Measurements from ENCODE around the gene DOK7. TPM values are rescaled to one million over a fixed set of nuclear protein-coding genes. Genes with fewer than 3 reads are reported as not detected.

DOK7 gene
- total RNA-seq, 2 donors from 2014 or later, result 6.3 to 7.0 TPM

- Histone ChIP-seq H3K36me3 (replicated peaks in 1 of 2; ENCODE audit: insufficient read depth in 1 of 2, low read depth in 2 of 2) (no peaks in the 10 kb centered on the region), H3K4me1 (no peaks in the 10 kb centered on the region), H3K9me3 (no peaks in the 10 kb centered on the region), H3K4me3 (no peak overlapping the region), H3K27me3 (no peaks in the 10 kb centered on the region), H3K27ac (no peak overlapping the region)
- no peak for TF ChIP-seq POLR2A (IDR thresholded peaks at IDR 0.05)
- 86 to 91% methylated on average over 21 to 28 of the region's 28 CpGs for WGBS, 2 donors
- no peak for ATAC-seq
- DNase-seq, result no peak
- intact Hi-C loops (cut with DNase I), result no loop called here
These were observed 31.6 kb upstream of the DOK7 start for GRCh38 chr4:3431446-3431993.

DNA sequence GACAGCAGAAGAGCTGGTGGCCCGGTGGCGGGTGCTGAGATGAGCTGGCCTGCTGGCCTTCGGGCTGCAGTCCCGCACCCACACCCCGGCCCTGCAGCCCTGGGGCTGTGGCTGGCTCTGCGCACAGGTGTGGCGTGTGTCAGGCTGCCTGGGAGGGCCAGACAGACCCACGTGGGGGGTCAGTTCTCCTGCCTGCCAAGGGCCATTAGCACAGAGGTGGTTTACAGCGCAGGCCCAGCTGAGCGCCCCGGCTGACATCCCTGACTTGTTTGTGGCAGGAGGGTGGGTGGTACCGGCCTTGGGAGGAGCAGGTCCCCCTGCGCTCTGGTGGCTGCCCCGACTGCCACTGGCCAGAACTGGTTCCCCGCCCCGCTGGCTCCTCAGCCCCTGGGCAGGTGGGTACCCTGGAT is 30.7 kb upstream of the DOK7 start:
- no peaks in the 10 kb centered on the region for H3K27me3 ChIP-seq
- H3K4me1 ChIP-seq, result no peaks in the 10 kb centered on the region
- no peaks in the 10 kb centered on the region for H3K9me3 ChIP-seq
- intact Hi-C loops (cut with DNase I), result no loop called here
- no peak for ATAC-seq
- H3K27ac ChIP-seq, result no peak overlapping the region
- DNase-seq, result no peak
- TF ChIP-seq CTCF (IDR thresholded peaks at IDR 0.05) (no peak), POLR2A (IDR thresholded peaks at IDR 0.05) (no peak)
- WGBS, 2 donors, result 78 to 89% methylated on average over 5 to 10 of the region's 16 CpGs
- H3K36me3 ChIP-seq (replicated peaks in 1 of 2; ENCODE audit: insufficient read depth in 1 of 2, low read depth in 2 of 2), result no peaks in the 10 kb centered on the region
- no peak overlapping the region for H3K4me3 ChIP-seq

DNA sequence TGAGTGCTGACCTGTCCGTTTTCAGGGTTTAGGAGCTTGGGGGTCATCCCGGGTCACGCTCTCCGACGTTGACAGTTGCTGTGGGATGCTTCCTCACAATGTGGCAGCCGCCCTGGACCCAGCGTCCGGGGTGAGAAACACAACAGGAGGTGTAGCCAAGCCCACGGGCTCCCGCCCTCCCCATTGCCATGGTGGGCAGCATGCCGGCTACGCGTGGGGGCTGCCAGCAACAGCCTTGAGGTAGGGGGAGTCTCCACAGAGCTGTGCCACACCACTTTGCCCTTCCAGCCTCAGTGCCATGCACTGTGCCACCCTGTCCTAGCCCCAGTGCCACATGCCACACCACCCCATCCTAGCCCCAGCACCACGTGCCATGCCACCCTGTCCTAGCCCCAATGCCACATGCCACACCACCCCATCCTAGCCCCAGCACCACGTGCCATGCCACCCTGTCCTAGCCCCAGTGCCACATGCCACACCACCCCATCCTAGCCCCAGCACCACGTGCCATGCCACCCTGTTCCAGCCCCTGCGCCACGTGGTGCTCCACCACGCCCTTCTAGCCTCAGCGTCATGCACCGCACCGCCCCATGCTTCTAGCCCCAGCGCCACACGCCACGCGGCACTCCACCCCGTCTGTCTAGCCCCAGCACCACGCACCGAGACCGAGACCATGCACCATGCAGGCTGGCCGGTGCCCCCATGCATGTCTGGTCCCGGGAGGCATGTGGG is 29.8 kb upstream of the DOK7 start:
- DNase-seq (no peak), ATAC-seq (no peak)
- Histone ChIP-seq H3K4me3 (no peak overlapping the region), H3K4me1 (no peaks in the 10 kb centered on the region), H3K27ac (no peak overlapping the region), H3K27me3 (no peaks in the 10 kb centered on the region), H3K36me3 (replicated peaks in 1 of 2; ENCODE audit: insufficient read depth in 1 of 2, low read depth in 2 of 2) (no peaks in the 10 kb centered on the region), H3K9me3 (no peaks in the 10 kb centered on the region)
- intact Hi-C loops (cut with DNase I), result no loop called here
- 93 to 94% methylated on average over 26 to 32 of the region's 32 CpGs for WGBS, 2 donors
- TF ChIP-seq CTCF (IDR thresholded peaks at IDR 0.05) (no peak), POLR2A (IDR thresholded peaks at IDR 0.05) (no peak)

DNA sequence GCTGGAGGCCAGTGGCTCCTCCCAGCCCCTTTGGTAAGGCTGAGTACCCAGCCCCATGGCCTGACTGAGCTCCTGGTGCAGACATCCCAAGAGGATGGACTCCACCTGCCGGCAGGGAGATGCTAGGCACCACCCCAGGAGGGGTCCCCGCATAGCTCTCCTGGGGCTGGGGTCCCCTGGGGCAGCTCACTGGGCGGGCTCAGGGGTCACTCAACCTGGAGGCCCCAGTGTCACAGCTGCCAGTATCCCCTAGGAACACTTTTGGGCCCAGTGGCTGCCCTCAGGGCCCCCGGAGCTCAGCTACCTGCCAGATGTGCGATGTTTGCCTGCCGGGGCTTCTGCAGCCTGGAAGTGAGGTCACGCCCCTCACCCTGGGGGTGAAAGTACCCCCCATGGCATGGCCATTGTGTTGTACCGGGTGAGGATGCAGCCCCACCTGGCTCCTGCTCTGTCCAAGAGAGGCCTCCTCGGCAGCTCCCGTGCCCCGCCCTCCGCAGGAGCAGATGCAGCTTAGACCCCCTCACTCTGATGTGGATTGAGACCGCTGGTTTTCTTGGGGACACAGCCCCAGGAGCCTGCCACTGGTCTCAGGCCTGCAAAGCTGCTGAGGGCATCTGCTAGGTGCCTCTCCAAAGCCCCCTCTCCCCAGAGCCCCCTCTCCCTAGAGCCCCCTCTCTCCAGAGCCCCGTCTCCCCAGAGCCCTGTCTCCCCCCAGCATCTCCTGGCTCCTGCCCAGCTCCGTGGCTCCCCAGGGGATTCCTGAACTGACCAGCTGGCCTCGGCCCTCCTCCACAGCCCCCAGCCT is 28.0 kb upstream of the DOK7 start:
- DNase-seq, result no peak

More for the DNA sequence above, 28.0 kb upstream of the DOK7 start:
- no peak overlapping the region for H3K27ac ChIP-seq
- H3K4me1 ChIP-seq, result no peaks in the 10 kb centered on the region
- H3K36me3 ChIP-seq (replicated peaks in 1 of 2; ENCODE audit: insufficient read depth in 1 of 2, low read depth in 2 of 2), result no peaks in the 10 kb centered on the region
- WGBS, 2 donors, result 63 to 81% methylated on average over 2 to 14 of the region's 16 CpGs
- no peaks in the 10 kb centered on the region for H3K27me3 ChIP-seq
- ATAC-seq, result no peak
- H3K4me3 ChIP-seq, result no peak overlapping the region
- no peaks in the 10 kb centered on the region for H3K9me3 ChIP-seq
- intact Hi-C loops (cut with DNase I), result no loop called here
- TF ChIP-seq POLR2A (IDR thresholded peaks at IDR 0.05) (no peak), CTCF (IDR thresholded peaks at IDR 0.05) (no peak)

Measured in body of pancreas (tissue), 4 donors.